Karpas-422 (cell line): Measurements from ENCODE around the gene AP4M1. TPM values are rescaled to one million over a fixed set of nuclear protein-coding genes. Genes with fewer than 3 reads are reported as not detected.

Experiments used
- DNase-seq: peaks from one replicate; pipeline ENCODE4 v3.0.0-alpha.2; 2015
- H2AFZ ChIP-seq: fragments of 200-600 bp; sonication (generic); 2 replicates; pipeline ENCODE4 v1.6.1; 2014; ENCODE audit warnings: antibody characterized with exemption, low read length, mixed read lengths
- H3K27ac ChIP-seq: fragments of 200-600 bp; sonication (generic); 2 replicates; pipeline ENCODE4 v1.5.1; 2014; ENCODE audit warnings: mild to moderate bottlenecking, low read length, moderate library complexity
- H3K27me3 ChIP-seq: fragments of 200-600 bp; sonication (generic); 2 replicates; pipeline ENCODE4 v1.6.1; 2014; ENCODE audit warnings: low read length, mixed read lengths
- H3K36me3 ChIP-seq: fragments of 200-600 bp; sonication (generic); 2 replicates; pipeline ENCODE4 v1.6.1; 2014; ENCODE audit warnings: low read length, mixed read lengths; ENCODE audit not compliant: insufficient read depth
- H3K4me1 ChIP-seq: fragments of 200-600 bp; sonication (generic); 2 replicates; pipeline ENCODE4 v1.6.1; 2014; ENCODE audit warnings: mild to moderate bottlenecking, low read length, mixed read lengths
- H3K4me2 ChIP-seq: fragments of 200-600 bp; sonication (generic); 2 replicates; pipeline ENCODE4 v1.6.1; 2014; ENCODE audit warnings: low read length, low read depth, mild to moderate bottlenecking; ENCODE audit not compliant: poor library complexity, severe bottlenecking
- H3K4me3 ChIP-seq: fragments of 200-600 bp; sonication (generic); 2 replicates; pipeline ENCODE4 v1.5.1; 2014; ENCODE audit warnings: mild to moderate bottlenecking, antibody characterized with exemption, low read length, mixed read lengths
- H3K79me2 ChIP-seq: fragments of 200-600 bp; sonication (generic); 2 replicates; pipeline ENCODE4 v1.6.1; 2014; ENCODE audit warnings: mild to moderate bottlenecking, low read length, mixed read lengths
- H3K9ac ChIP-seq: fragments of 200-600 bp; sonication (generic); 2 replicates; pipeline ENCODE4 v1.6.0; 2014; ENCODE audit warnings: low read length
- H3K9me2 ChIP-seq: fragments of 200-600 bp; sonication (generic), shearing (Covaris generic); replicated peaks from 2 replicates; pipeline ENCODE4 v1.6.0; 2014; ENCODE audit warnings: mild to moderate bottlenecking, low read length, moderate library complexity; ENCODE audit not compliant: insufficient read depth
- H3K9me3 ChIP-seq: fragments of 300-700, 200-600 bp; sonication (generic); 2 replicates; pipeline ENCODE4 v1.6.1; 2014; ENCODE audit warnings: low read length, mixed read lengths
- H4K20me1 ChIP-seq: fragments of 200-600 bp; sonication (generic); 2 replicates; pipeline ENCODE4 v1.6.1; 2014; ENCODE audit warnings: mild to moderate bottlenecking, antibody characterized with exemption, low read length, low read depth; ENCODE audit not compliant: insufficient read depth
- total RNA-seq: library from RNA; depleted of rRNA; stranded (reverse); fragments of >200 nt; shearing (Covaris generic); gene quantifications from 2 replicates; pipeline ENCODE4 v1.2.3, GENCODE V29; 2014; ENCODE audit warnings: low replicate concordance

Gene AP4M1
- total RNA-seq, 1 experiment from 2014 or later: 3.6 TPM

- Histone ChIP-seq H3K27me3 (no peaks in the 10 kb centered on the region), H3K4me1 (peaks cover 18% of the 10 kb centered on the region), H3K79me2 (peaks cover 45% of the 10 kb centered on the region), H3K36me3 (peaks cover 55% of the 10 kb centered on the region), H3K4me3 (no peak overlapping the region), H3K9me2 (no peaks in the 10 kb centered on the region), H3K9ac (no peak overlapping the region), H4K20me1 (no peaks in the 10 kb centered on the region), H3K27ac (no peak overlapping the region), H2AFZ (no peak overlapping the region), H3K4me2 (no peak overlapping the region), H3K9me3 (0 out of 2 replicates have a peak, but pooled peaks cover 4% of the 10 kb centered on the region)
- no peak for DNase-seq
Observed at GRCh38 chr7:100079024-100079560, 22.4 kb upstream of the AP4M1 start.

GRCh38 chr7:100080907-100081534, 20.4 kb upstream of the AP4M1 start:
- Histone ChIP-seq H3K9ac (peak overlapping the region; percentile 96), H3K27me3 (no peaks in the 10 kb centered on the region), H3K4me2 (peak overlapping the region; percentile 95), H3K9me2 (no peaks in the 10 kb centered on the region), H3K4me3 (peak overlapping the region; percentile 98), H4K20me1 (no peaks in the 10 kb centered on the region), H3K79me2 (peaks cover 42% of the 10 kb centered on the region), H3K27ac (peak overlapping the region; percentile 38; the same call in 1 of the 2 replicates), H3K36me3 (peaks cover 35% of the 10 kb centered on the region), H3K9me3 (no peaks in the 10 kb centered on the region), H3K4me1 (peaks cover 18% of the 10 kb centered on the region), H2AFZ (no peak overlapping the region)
- DNase-seq: peak; percentile 57

- peaks cover 18% of the 10 kb centered on the region for H3K4me1 ChIP-seq
- H3K79me2 ChIP-seq: peaks cover 42% of the 10 kb centered on the region
- peak within 1 kb of the TSS; percentile 95 for H3K4me2 ChIP-seq
- no peaks in the 10 kb centered on the region for H3K27me3 ChIP-seq
- peak within 1 kb of the TSS; percentile 38; the same call in 1 of the 2 replicates for H3K27ac ChIP-seq
- peak within 1 kb of the TSS; percentile 96 for H3K9ac ChIP-seq
- DNase-seq: peak; percentile 99
- H3K9me3 ChIP-seq: no peaks in the 10 kb centered on the region
- peak within 1 kb of the TSS; percentile 98 for H3K4me3 ChIP-seq
- H3K36me3 ChIP-seq: peaks cover 31% of the 10 kb centered on the region
- no peaks in the 10 kb centered on the region for H4K20me1 ChIP-seq
- peak within 1 kb of the TSS; percentile 58 for H2AFZ ChIP-seq
- no peaks in the 10 kb centered on the region for H3K9me2 ChIP-seq
Observed at GRCh38 chr7:100081535-100082102, 19.8 kb upstream of the AP4M1 start, which contains the start of gene ZNF3. Gene ZNF3, minus strand, starts transcription at chr7:100081723. Its CDS starts 4,366 bp downstream, at chr7:100077357.

GRCh38 chr7:100082978-100083377, 18.5 kb upstream of the AP4M1 start:
- Histone ChIP-seq H3K36me3 (peaks cover 21% of the 10 kb centered on the region), H3K4me1 (peaks cover 19% of the 10 kb centered on the region), H3K27ac (no peak overlapping the region), H2AFZ (no peak overlapping the region), H3K4me3 (no peak overlapping the region), H3K9me2 (no peaks in the 10 kb centered on the region), H3K9ac (no peak overlapping the region), H3K9me3 (no peaks in the 10 kb centered on the region), H3K4me2 (peak overlapping the region; percentile 64), H3K79me2 (peaks cover 33% of the 10 kb centered on the region), H4K20me1 (no peaks in the 10 kb centered on the region), H3K27me3 (no peaks in the 10 kb centered on the region)
- DNase-seq: no peak

- Histone ChIP-seq H3K9me3 (no peaks in the 10 kb centered on the region), H3K9ac (no peak overlapping the region), H3K9me2 (no peaks in the 10 kb centered on the region), H3K4me3 (no peak overlapping the region), H3K79me2 (peaks cover 21% of the 10 kb centered on the region), H3K27ac (no peak overlapping the region), H3K4me2 (no peak overlapping the region), H3K36me3 (no peaks in the 10 kb centered on the region; the same call in 1 of the 2 replicates), H3K27me3 (no peaks in the 10 kb centered on the region), H2AFZ (no peak overlapping the region), H4K20me1 (no peaks in the 10 kb centered on the region), H3K4me1 (peaks cover 32% of the 10 kb centered on the region)
- no peak for DNase-seq
Observed at GRCh38 chr7:100085515-100085914, 15.9 kb upstream of the AP4M1 start.

- Histone ChIP-seq H3K4me3 (no peak overlapping the region), H3K36me3 (no peaks in the 10 kb centered on the region; the same call in 1 of the 2 replicates), H3K9me3 (no peaks in the 10 kb centered on the region), H3K9me2 (no peaks in the 10 kb centered on the region), H3K4me1 (peaks cover 27% of the 10 kb centered on the region), H3K27me3 (no peaks in the 10 kb centered on the region), H3K4me2 (no peak overlapping the region), H3K9ac (no peak overlapping the region), H2AFZ (no peak overlapping the region), H4K20me1 (no peaks in the 10 kb centered on the region), H3K27ac (no peak overlapping the region), H3K79me2 (peaks cover 11% of the 10 kb centered on the region)
- DNase-seq: no peak
Observed at GRCh38 chr7:100087055-100087750, 14.2 kb upstream of the AP4M1 start.

GRCh38 chr7:100088095-100088620, 13.3 kb upstream of the AP4M1 start:
- H3K9me3 ChIP-seq: no peaks in the 10 kb centered on the region
- peaks cover 4% of the 10 kb centered on the region; the same call in 1 of the 2 replicates for H3K36me3 ChIP-seq
- peak overlapping the region; percentile 55; the same call in 1 of the 2 replicates for H3K27ac ChIP-seq
- peak overlapping the region; percentile 96 for H3K4me2 ChIP-seq
- H4K20me1 ChIP-seq: no peaks in the 10 kb centered on the region
- peak overlapping the region; percentile 94 for H3K9ac ChIP-seq
- peak; percentile 59 for DNase-seq
- H3K27me3 ChIP-seq: no peaks in the 10 kb centered on the region
- peak overlapping the region; percentile 77 for H2AFZ ChIP-seq
- peaks cover 11% of the 10 kb centered on the region for H3K79me2 ChIP-seq
- no peaks in the 10 kb centered on the region for H3K9me2 ChIP-seq
- peaks cover 20% of the 10 kb centered on the region for H3K4me1 ChIP-seq
- H3K4me3 ChIP-seq: peak overlapping the region; percentile 96
